ENCODE results near the gene BAIAP2.
A peak's percentile ranks its signal among the peaks of the same experiment; 100 is the strongest.

BAIAP2 gene, protein sequence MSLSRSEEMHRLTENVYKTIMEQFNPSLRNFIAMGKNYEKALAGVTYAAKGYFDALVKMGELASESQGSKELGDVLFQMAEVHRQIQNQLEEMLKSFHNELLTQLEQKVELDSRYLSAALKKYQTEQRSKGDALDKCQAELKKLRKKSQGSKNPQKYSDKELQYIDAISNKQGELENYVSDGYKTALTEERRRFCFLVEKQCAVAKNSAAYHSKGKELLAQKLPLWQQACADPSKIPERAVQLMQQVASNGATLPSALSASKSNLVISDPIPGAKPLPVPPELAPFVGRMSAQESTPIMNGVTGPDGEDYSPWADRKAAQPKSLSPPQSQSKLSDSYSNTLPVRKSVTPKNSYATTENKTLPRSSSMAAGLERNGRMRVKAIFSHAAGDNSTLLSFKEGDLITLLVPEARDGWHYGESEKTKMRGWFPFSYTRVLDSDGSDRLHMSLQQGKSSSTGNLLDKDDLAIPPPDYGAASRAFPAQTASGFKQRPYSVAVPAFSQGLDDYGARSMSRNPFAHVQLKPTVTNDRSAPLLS

DNA sequence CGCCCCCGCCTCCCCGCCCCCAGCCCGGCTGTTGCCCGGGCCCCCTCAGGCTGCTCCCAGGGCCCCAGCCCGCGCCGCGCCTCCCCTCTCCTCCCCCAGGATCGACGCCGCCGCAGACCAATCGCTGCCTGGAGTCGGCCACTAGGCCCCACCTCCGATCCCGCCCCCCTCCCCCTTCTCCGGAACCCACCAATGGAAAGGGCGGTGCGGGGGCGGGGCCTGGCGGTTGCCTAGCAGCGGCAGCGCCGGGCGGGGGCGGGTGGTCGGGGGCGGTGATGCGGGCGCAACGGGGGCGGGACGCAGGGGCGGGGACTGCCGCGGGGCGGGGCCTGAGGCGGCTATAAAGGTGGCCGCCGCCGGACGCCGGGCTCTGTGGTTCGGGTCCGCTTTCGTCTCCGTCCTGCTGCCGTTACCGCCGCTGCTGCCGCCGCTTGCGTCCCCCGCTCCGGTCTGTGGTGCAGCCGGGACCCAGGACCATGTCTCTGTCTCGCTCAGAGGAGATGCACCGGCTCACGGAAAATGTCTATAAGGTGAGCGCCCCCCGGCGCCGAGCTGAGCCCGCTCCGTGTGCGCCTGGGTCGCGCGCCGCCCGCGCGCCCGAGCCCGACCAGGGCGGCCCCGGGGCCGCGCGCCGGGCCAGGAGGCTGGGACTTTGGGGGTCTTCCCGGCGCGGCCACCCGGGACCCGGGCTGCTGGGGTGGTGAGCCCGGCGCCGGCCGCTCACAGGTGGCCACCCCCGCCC, at the start of gene BAIAP2:
BAIAP2 (plus strand) TSS at position 373 of the 742 bp plus-strand sequence; CDS start at position 477, 104 bp downstream.
- intact Hi-C loops (cut with DNase I): loop anchor here (5.0 to 10.0 kb wide), 2 partner anchors 62 to 190 kb away; partner anchors contain the start of gene CEP131

DNA sequence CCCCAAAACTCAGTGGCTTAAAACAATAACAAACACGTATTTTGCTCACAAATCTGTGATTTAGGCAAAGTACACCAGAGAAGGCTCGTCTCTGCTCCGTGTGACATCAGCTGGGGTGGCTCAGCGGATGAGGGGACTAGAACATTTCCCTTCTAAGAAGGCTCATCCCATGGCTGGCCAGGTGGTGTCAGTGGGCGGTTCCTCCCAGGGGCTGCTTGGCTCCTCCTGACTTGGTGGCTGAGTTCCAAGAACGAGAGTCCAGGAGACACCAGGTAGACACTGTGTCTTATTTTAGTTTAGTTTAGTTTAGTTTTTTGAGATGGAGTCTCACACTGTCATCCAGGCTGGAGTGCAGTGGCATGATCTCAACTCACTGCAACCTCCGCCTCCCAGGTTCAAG, 48.9 kb upstream of the BAIAP2 start:
- intact Hi-C loops (cut with DNase I): no loop called here
- no peak for DNase-seq

More for the DNA sequence above, at the start of gene BAIAP2:
- peak; percentile 89 to 99 (median 98) for DNase-seq

DNA sequence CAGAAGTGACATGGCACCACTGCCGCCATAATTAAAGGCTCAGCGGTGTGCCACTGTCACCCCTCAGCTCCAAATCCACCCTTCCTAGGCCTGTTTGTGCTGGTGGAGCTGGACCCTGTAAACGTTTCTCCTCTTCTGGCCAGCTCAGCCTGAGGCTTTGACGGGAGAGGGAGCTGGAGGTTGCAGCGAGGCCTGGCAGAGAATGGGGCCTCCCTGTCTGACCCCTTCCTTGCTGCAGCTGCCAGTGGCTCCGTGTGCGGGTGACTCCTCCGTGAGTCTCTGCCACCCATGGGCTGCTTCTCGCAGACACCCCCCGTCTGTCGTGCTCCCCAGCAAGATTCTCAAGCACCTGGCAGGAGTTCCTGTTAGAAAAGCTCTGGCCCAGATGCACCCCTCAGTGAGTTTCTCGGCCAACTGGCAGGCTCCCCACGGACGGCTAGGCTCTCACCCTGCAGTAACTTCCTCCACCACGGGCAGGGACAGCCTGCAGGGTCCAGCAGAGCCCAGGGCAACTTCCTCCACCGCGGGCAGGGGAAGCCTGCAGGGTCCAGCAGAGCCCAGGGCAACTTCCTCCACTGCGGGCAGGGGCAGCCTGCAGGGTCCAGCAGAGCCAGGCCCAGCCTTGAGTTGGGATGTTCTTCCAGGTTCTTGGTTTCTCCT, 48.0 kb upstream of the BAIAP2 start:
- DNase-seq: peak in 24 of 42 donors; percentile 25 to 69 (median 48)
- intact Hi-C loops (cut with DNase I): no loop called here

DNA sequence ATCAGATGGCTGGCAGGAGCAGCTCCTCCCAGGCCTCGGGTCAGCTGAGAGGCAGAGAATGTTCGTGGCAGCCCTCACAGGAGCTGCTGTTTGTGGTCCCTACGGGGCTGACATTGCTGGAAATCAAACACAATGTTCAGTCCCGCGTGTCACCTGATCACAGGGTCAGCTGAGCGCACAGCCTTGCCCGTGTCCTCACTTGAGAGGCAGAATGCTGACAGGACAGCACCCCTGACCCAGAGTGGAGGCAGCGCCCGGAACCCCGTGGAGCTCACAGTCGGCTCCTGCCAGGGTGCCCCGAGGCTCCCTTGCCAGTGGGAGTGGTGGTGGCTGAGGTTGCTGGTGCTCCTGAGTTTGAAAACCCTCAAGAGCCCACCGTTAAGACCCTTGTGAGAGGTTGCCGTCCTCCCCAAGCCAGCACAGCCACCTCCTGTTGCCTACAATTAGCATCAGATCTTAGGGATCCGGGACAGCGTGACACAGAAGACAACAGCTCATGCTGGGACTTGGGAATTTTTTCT, 47.0 kb upstream of the BAIAP2 start:
- no peak for DNase-seq
- intact Hi-C loops (cut with DNase I): no loop called here

DNA sequence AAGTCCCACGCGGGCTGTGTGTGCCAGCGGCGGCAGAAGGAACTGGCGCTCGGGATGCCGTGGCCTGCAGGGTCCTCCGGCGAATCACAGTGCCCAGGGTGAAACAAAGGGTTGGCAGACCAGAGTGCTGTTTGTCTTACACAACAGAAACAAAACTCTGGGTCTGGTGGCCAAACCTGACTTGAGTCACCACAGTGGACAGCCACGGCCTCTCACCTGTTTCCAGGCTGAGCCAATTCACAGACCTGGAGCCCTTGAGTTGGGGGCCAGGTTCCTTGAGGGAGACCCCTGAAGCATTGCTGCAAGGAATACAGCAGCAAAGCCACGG, 45.4 kb upstream of the BAIAP2 start:
- no peak for DNase-seq
- intact Hi-C loops (cut with DNase I): no loop called here

DNA sequence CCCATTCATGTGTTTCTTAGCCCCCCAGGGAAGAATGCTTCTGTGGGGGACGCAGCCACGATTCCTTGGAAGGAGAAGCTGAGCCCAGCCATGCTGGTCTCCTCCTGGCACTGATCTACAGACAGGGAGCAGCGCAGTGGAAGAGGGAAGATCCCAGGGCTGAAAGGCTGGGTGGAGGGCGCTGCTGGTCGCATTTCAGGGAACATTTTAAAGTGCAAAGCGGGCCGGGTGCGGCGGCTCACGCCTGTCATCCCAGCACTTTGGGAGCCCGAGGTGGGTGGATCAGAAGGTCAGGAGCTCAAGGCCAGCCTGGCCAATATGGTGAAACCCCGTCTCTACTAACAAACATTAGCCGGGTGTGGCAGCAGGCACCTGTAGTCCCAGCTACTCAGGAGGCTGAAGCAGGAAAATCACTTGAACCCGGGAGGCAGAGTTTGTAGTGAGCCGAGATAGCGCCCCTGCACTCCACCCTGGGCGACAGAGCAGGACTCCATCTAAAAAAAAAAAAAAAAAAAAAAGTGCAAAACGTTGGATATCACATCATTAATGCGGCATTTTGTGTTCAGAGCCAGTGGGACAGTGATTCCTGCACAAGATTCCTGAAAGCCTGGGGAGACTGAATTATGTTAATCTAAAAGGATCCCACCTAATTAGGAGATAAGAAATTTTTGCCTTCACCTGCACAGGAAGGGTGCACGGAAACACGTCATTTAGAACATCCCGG, 43.9 kb upstream of the BAIAP2 start:
- DNase-seq: no peak
- intact Hi-C loops (cut with DNase I): loop anchor here (5.0 kb wide), 1 partner anchor 111 kb away; no protein-coding TSS in a partner anchor

DNA sequence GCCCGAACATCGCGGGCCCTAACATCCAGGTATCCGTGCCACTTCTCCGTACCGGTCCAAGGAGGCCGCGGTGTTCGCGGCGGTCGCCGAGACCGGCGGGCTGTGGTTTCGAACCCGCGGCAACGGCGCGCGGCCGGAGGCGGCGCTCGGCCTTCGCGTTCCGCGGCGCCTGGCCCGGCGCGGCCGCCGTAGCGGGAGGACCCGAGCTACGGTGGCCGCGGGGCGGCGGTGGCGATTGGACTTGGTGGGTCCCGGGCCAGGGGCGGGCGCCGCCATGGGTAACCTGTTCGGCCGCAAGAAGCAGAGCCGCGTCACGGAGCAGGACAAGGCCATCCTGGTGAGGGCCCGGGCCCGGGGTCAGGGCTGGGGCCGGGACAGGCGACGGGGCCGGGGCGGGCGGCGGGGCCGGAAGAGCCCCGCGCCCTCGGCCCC, 43.3 kb upstream of the BAIAP2 start, which contains the start of gene CHMP6:
CHMP6 (plus strand) TSS at position 197 of the 432 bp plus-strand sequence; CDS start at position 275, 78 bp downstream.
- intact Hi-C loops (cut with DNase I): loop anchor here (5.0 kb wide), 1 partner anchor 111 kb away; no protein-coding TSS in a partner anchor
- DNase-seq: peak in 40 of 42 donors; percentile 38 to 87 (median 73)

DNA sequence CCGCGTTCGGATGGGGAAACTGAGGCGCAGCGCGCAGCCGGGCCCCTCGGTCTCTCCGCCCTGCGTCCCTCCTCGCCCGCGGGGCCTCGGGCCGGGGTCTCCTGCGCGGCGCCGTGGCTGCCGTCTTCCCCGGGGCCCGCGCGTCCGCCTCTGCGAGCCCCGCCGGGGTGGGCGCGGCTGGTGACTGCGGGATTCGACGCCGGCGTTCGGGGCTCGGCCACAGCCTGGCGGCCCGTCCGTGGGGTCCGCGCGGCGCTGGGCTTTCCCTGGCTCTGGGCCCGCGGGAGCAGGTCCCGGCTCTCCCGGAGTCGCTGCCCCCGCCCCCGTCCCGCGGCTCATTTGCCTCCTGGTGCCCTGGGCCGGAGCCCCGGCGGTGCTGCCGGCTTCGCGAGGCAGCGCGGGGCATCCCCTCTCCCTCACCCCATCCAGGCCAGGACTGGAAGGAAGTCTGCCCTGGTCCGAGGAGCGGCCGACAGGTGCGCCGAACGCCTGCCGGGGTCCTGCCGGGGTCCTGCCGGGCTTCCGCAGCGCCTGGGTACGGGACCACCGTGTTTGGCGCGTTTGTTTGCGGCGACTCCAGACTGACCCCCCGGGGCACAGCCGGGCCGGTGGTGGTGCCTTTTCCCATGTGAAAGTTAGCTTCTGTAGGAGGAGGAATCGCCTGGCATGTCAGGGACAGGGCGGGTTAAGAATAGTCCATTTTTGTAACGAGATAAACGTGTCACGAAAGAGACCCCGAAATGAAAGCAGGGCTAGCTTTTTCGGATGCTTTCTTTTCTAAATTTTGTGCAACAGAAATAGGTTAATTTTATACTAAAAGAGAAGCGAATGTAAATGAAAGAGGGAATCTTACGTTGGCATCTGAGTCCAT, 42.6 kb upstream of the BAIAP2 start:
- intact Hi-C loops (cut with DNase I): loop anchor here (5.0 kb wide), 1 partner anchor 110 kb away; no protein-coding TSS in a partner anchor

DNA sequence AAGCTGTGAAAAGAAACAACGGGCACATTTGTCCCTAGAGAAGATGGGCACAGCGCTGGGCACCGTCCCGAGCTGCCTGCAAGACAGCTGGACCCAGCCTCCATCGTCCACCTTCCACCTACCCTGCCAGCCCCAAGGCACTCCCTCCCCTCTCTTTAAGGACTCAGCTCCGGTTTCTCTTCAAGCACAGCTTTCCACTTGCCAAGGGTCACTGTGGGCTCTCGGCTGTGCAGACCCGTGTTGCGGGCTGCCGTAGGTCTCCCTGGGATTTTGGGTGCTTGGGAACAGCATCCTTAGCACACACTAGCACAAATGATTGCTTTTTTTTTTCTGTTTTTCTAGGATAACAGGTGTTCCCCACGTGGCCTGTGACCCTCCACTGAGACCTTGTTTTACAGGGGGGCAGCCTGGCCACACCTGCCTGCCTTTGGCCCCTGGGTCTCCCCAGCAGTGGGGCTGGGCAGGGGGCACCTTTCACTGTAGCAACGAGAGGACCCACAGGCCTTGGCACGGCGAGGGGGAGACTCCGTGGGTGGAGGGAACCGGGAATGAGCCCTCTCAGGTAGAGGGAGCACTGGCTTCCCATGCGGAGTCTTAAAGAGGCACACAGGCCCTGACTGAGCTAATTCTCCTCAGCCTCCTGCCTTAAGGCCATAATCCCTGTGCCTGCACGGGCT, 41.9 kb upstream of the BAIAP2 start:
- DNase-seq: no peak
- intact Hi-C loops (cut with DNase I): loop anchor here (5.0 kb wide), 1 partner anchor 109 kb away; no protein-coding TSS in a partner anchor

More for the DNA sequence above, 42.6 kb upstream of the BAIAP2 start:
- DNase-seq: peak in 1 of 42 donors; percentile 14

DNA sequence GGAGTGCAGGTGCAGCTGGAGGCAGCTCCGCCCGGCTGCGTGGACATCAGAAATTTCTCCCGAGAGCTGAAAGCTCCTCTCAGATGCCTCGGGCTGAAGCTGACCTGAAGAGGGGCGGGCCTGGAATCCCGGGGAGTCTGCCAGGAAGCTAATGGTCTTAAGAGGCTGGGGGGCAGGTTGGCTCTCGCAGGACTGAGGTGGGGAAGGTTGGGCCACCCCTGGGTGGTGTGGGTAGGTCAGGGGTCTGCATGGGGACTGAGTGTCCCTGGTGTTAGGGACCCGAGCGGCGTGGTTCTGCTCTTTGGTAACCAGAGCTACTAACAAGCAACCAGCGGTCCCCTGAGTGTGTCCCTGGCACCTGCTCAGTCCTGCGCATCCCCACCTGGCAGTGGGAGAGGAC, 39.8 kb upstream of the BAIAP2 start:
- DNase-seq: no peak
- intact Hi-C loops (cut with DNase I): no loop called here

DNA sequence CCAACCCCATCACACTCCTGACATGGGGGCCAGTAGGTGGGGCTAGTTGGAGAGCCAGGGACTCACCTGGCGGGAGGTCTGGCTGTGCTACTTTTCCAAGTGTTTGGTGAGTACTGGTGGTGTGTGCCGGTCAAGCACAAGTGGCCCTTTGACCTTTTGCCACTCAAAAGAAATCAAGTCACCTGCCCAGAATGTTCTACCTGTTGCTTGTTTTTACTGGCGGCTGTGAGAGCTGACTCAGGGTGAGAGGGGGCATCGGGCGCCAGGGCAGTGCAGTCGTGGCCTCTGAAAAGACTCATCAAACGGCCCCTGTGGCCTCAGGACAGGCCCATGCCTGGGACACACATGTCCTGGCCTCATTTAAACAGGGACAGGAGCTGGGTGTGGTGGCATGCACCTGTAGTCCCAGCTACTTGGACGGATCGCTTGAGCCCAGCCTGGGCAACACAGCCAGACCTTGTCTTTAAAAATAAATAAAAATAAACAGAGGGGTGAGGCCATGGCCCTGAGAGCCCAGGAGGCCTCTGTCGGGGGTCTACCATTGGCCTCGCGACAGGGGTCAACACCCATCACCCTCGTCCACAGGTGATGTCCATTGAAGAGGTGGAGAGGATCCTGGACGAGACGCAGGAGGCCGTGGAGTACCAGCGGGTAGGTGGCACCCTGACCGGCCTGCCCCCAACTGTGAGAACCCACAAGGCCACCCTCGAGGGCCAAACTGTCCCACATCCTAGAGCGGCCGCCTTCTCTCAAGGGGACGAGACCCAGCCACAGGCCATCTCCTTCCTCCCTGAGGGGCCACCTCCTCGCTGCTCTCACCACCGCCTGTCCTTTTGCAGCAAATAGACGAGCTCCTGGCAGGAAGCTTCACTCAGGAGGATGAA, 38.3 kb upstream of the BAIAP2 start:
- no peak for DNase-seq
- intact Hi-C loops (cut with DNase I): no loop called here

DNA sequence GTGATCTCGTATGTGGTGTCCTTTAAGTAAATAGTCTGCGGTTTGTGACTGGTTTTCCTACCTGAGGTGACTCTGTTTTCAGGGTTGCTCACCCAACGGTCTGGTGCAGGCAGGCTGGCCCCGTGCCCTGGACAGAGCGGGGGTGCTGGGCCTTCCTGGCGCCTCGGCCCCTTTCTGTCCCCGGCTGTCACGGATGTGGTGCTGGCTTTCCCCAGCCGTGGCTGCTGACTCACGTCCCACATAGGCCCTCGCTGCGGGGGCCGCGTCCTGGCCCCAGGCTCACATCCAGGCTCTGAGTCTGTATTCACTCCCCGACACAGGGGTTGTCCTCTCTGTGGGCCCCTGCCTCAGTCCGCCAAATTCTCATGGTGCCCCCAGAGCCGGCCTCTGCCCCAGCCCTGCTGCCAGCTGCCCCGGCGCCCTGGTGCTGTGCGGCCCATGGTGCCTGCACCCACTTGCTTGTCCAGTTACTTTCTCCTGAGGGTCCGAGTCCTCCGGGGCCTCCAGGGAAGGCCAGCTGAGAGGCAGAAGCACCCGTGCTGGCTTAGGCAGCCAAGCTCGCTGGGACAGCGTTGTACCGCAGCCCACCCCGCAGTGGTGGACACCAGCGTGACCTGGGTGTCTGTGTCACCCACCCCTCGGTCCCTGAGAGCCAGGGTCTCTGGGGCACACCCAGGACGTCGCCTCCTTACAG, 37.4 kb upstream of the BAIAP2 start:
- no peak for DNase-seq
- intact Hi-C loops (cut with DNase I): no loop called here

DNA sequence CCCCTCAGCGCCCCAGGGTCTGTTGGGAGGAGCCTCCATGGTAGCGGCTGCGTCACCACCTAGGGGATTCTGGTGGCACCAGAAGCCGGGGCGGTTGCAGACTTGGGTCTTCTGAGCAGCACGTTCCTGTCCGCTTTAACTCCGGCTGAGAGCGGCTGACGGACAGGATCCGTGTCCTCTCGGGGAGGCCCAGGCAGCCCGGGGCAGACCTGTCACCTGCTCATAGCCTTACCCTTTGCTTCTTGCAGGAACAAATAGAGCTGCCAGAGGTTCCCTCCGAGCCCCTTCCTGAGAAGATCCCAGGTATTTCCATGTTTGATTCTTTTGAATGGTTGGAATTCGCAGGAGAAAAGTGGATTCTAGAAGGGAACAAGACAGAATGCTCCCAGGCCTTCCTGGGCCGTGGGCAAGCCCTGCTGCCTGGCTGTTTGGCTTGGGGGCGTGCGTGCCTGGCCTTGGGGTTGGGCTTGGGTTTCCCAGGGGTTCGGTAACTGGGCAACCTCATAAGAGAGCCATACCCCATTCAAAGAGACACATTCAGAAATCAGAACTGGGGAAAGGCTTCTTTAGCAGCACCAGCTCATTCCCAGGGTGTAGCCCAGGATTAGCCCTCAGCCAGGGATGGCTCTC, 36.7 kb upstream of the BAIAP2 start:
- intact Hi-C loops (cut with DNase I): no loop called here
- no peak for DNase-seq

DNA sequence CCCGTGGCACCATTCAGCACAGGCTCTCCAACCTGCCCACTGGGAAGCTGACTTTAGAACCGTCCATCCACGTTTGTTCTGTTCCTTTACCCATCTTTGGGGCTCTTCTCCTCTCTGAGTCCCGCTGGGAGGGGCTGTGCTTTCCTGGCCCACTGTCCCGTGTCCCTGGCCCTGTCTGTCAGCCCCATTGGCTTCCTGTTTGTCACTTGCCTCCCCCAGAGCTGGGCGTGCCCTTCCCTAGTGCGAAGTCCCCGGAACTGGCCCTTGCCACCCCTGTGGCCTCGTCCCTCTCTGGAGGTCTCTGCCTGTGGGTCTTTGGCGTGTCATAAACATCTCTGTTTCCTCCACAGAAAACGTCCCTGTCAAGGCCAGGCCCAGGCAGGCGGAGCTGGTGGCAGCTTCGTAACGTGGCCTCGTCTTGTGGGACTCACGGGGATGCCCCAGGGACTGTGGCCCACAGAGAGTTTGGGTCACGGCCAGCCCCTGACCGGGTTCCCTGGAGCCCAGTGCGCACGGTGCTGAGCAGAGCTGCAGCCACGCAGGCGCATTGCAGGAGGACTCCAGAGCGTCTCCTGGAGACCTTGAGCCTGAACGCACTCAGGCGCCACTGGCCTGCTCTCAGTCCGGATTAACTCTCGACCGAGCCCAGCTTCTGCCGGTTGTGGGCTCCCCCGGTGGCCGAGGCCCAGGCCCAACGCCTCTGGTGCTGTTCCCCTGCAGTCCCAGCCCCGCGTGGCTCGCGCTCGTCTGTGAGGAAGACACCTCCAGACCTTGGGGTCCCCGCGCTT, 36.0 kb upstream of the BAIAP2 start:
- intact Hi-C loops (cut with DNase I): no loop called here
- DNase-seq: peak in 2 of 42 donors; percentile 19 to 54
